ENCODE results near the gene LRRC63.

DNA sequence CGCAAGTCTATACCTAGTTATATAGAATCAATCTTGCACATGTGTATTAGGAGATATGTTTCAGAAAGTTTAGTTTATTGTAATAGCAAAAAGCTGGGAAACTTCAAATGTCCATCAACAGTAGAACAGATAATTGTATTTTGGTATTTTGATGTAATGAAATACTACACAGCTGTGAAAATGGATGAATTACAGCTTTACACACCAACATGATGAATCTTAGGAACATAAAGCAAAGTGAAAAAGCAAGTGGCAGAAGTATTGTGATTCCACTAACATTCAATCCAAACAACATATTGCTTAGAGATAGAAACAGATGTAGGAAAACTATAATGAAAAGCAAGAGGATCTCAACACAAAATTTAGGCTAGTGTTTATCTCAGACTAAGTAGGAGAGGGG is 102.9 kb downstream of the LRRC63 start:
- TF ChIP-seq, protein P1, sequence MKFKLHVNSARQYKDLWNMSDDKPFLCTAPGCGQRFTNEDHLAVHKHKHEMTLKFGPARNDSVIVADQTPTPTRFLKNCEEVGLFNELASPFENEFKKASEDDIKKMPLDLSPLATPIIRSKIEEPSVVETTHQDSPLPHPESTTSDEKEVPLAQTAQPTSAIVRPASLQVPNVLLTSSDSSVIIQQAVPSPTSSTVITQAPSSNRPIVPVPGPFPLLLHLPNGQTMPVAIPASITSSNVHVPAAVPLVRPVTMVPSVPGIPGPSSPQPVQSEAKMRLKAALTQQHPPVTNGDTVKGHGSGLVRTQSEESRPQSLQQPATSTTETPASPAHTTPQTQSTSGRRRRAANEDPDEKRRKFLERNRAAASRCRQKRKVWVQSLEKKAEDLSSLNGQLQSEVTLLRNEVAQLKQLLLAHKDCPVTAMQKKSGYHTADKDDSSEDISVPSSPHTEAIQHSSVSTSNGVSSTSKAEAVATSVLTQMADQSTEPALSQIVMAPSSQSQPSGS (tag by site-specific recombination; IDR thresholded peaks at IDR 0.05; ENCODE audit: low read depth): no peak
- no peak for TF ChIP-seq ZNF121 (tag by site-specific recombination; IDR thresholded peaks at IDR 0.05)
- no peak for TF ChIP-seq ZNF423 (tag by site-specific recombination; IDR thresholded peaks at IDR 0.05)
- TF ChIP-seq ZNF76 (tag by site-specific recombination; IDR thresholded peaks at IDR 0.05; ENCODE audit: borderline replicate concordance, low read depth): no peak
- no peak for TF ChIP-seq ZBTB7A (tag by site-specific recombination; IDR thresholded peaks at IDR 0.05; ENCODE audit: low read depth)
